ENCODE results near the gene UNC45A. TPM values are rescaled to one million over a fixed set of nuclear protein-coding genes. Genes with fewer than 3 reads are reported as not detected.
A peak's percentile ranks its signal among the peaks of the same experiment; 100 is the strongest.
"Not testable (repeated sequence)": the region's sequence is repeated elsewhere in the genome, so short reads cannot be mapped to it uniquely, and the experiment has no call there.

Gene UNC45A
- total RNA-seq, 4 donors from 2014 or later = 38.7 to 76.0 (median 64.2) TPM

- no peaks in the 10 kb centered on the region for H3K9me3 ChIP-seq
- H3K27ac ChIP-seq = peak overlapping the region in 1 of 4 donors; percentile 2
- intact Hi-C loops (cut with DNase I) = no loop called here
- H3K4me1 ChIP-seq = no peaks in the 10 kb centered on the region
- DNase-seq = no peak
- H3K36me3 ChIP-seq = peaks cover 56 to 100% (median 59%) of the 10 kb centered on the region in 3 donors
- 76 to 86% methylated on average over 2 to 5 of the region's 11 CpGs for WGBS, 2 donors
- no peaks in the 10 kb centered on the region for H3K27me3 ChIP-seq
- TF ChIP-seq CTCF (IDR thresholded peaks at IDR 0.05) = no peak
- TF ChIP-seq POLR2A (IDR thresholded peaks at IDR 0.05) = no peak
- no peak overlapping the region for H3K4me3 ChIP-seq
Measured at GRCh38 chr15:90916461-90916860, 18.6 kb upstream of the UNC45A start.

GRCh38 chr15:90917569-90917968 lies 17.5 kb upstream of the UNC45A start:
- H3K36me3 ChIP-seq = peaks cover 46 to 92% (median 50%) of the 10 kb centered on the region in 3 donors

GRCh38 chr15:90918034-90918788 lies 16.9 kb upstream of the UNC45A start:
- Histone ChIP-seq H3K36me3 (peaks cover 40 to 86% (median 43%) of the 10 kb centered on the region in 3 donors), H3K27me3 (no peaks in the 10 kb centered on the region), H3K4me3 (no peak overlapping the region), H3K27ac (no peak overlapping the region), H3K9me3 (no peaks in the 10 kb centered on the region), H3K4me1 (no peaks in the 10 kb centered on the region)
- WGBS, 2 donors = 94 to 96% methylated on average over 12 to 22 of the region's 23 CpGs
- intact Hi-C loops (cut with DNase I) = no loop called here
- TF ChIP-seq CTCF (IDR thresholded peaks at IDR 0.05) = no peak
- no peak for TF ChIP-seq POLR2A (IDR thresholded peaks at IDR 0.05)
- DNase-seq = no peak

More at GRCh38 chr15:90917569-90917968, 17.5 kb upstream of the UNC45A start:
- Histone ChIP-seq H3K9me3 (no peaks in the 10 kb centered on the region), H3K27me3 (no peaks in the 10 kb centered on the region), H3K27ac (no peak overlapping the region), H3K4me3 (no peak overlapping the region), H3K4me1 (no peaks in the 10 kb centered on the region)
- 92 to 95% methylated on average over 7 to 11 of the region's 12 CpGs for WGBS, 2 donors
- intact Hi-C loops (cut with DNase I) = no loop called here
- TF ChIP-seq CTCF (IDR thresholded peaks at IDR 0.05) = no peak
- TF ChIP-seq POLR2A (IDR thresholded peaks at IDR 0.05) = no peak
- no peak for DNase-seq

GRCh38 chr15:90918835-90919234 lies 16.2 kb upstream of the UNC45A start:
- no peaks in the 10 kb centered on the region for H3K9me3 ChIP-seq
- H3K36me3 ChIP-seq = peaks cover 35 to 79% (median 37%) of the 10 kb centered on the region in 3 donors
- WGBS, 2 donors = 86 to 88% methylated on average over 4 to 5 of the region's 6 CpGs
- H3K27ac ChIP-seq = no peak overlapping the region
- DNase-seq = no peak
- H3K27me3 ChIP-seq = no peaks in the 10 kb centered on the region
- no peak overlapping the region for H3K4me3 ChIP-seq
- no peak for TF ChIP-seq CTCF (IDR thresholded peaks at IDR 0.05)
- TF ChIP-seq POLR2A (IDR thresholded peaks at IDR 0.05) = no peak
- intact Hi-C loops (cut with DNase I) = no loop called here
- H3K4me1 ChIP-seq = no peaks in the 10 kb centered on the region

- H3K4me1 ChIP-seq = no peaks in the 10 kb centered on the region
- WGBS, 2 donors = 85 to 91% methylated on average over 4 of the region's 4 CpGs
- no peaks in the 10 kb centered on the region for H3K9me3 ChIP-seq
- DNase-seq = no peak
- H3K4me3 ChIP-seq = no peak overlapping the region
- intact Hi-C loops (cut with DNase I) = no loop called here
- no peak overlapping the region for H3K27ac ChIP-seq
- H3K36me3 ChIP-seq = peaks cover 25 to 49% (median 26%) of the 10 kb centered on the region in 3 donors
- TF ChIP-seq CTCF (IDR thresholded peaks at IDR 0.05) (no peak), POLR2A (IDR thresholded peaks at IDR 0.05) (no peak)
- H3K27me3 ChIP-seq = no peaks in the 10 kb centered on the region
Measured at GRCh38 chr15:90921887-90922286, 13.2 kb upstream of the UNC45A start.

GRCh38 chr15:90922712-90923322 lies 12.3 kb upstream of the UNC45A start:
- H3K9me3 ChIP-seq; H3K4me1 ChIP-seq; H3K27me3 ChIP-seq; H3K4me3 ChIP-seq; DNase-seq; intact Hi-C loops (cut with DNase I); H3K27ac ChIP-seq: not testable (repeated sequence)
- WGBS, 2 donors = 78 to 90% methylated on average over 7 of the region's 7 CpGs
- H3K36me3 ChIP-seq = peaks cover 19 to 40% (median 25%) of the 10 kb centered on the region in 3 donors
